GM19025 (cell line): ENCODE data around the gene PROKR1.
"Not testable (repeated sequence)": the region's sequence is repeated elsewhere in the genome, so short reads cannot be mapped to it uniquely, and the experiment has no call there.

ENCODE experiments used
- ATAC-seq: cut with Tn5 transposase; IDR thresholded peaks from one replicate; pipeline ENCODE4 v1.9.1; 2021; ENCODE audit warnings: mild to moderate bottlenecking, low read depth, moderate library complexity; ENCODE audit not compliant: unreplicated experiment

The PROKR1 gene

GRCh38 chr2:68643011-68643873, at the start of gene PROKR1:
TSS of gene PROKR1 (plus strand) at chr2:68643579. CDS start at chr2:68645822, 2,243 bp downstream.
- ATAC-seq = no peak

- ATAC-seq = no peak
These were observed 49.3 kb upstream of the PROKR1 start for GRCh38 chr2:68594041-68594440.

- ATAC-seq = peak; percentile 70
These were observed 48.5 kb upstream of the PROKR1 start for GRCh38 chr2:68594674-68595492.

- not testable (repeated sequence) for ATAC-seq
These were observed 47.9 kb upstream of the PROKR1 start for GRCh38 chr2:68595493-68595785.

- not testable (repeated sequence) for ATAC-seq
These were observed 42.9 kb upstream of the PROKR1 start for GRCh38 chr2:68600495-68600894.

GRCh38 chr2:68603059-68603458, 40.3 kb upstream of the PROKR1 start:
- ATAC-seq = no peak

- no peak for ATAC-seq
These were observed 39.3 kb upstream of the PROKR1 start for GRCh38 chr2:68604077-68604476.

GRCh38 chr2:68605939-68606338, 37.4 kb upstream of the PROKR1 start:
- ATAC-seq = no peak

GRCh38 chr2:68606759-68607158, 36.6 kb upstream of the PROKR1 start:
- no peak for ATAC-seq

- ATAC-seq = no peak
These were observed 35.5 kb upstream of the PROKR1 start for GRCh38 chr2:68607837-68608236.

GRCh38 chr2:68612765-68613519, 30.4 kb upstream of the PROKR1 start:
- no peak for ATAC-seq

GRCh38 chr2:68620772-68621171, 22.6 kb upstream of the PROKR1 start:
- ATAC-seq = no peak

- ATAC-seq = no peak
These were observed 19.6 kb upstream of the PROKR1 start for GRCh38 chr2:68623820-68624219.

- no peak for ATAC-seq
These were observed 15.8 kb upstream of the PROKR1 start for GRCh38 chr2:68627615-68628014.

GRCh38 chr2:68632021-68632420, 11.4 kb upstream of the PROKR1 start:
- no peak for ATAC-seq

GRCh38 chr2:68637047-68637446, 6.3 kb upstream of the PROKR1 start:
- ATAC-seq = no peak

GRCh38 chr2:68643874-68644485, 601 bp downstream of the PROKR1 start:
- no peak for ATAC-seq

- ATAC-seq = no peak
These were observed 2.1 kb downstream of the PROKR1 start for GRCh38 chr2:68645523-68645922.

- no peak for ATAC-seq
These were observed 2.9 kb downstream of the PROKR1 start for GRCh38 chr2:68646303-68646702.

GRCh38 chr2:68650645-68651044, 7.3 kb downstream of the PROKR1 start:
- no peak for ATAC-seq

- ATAC-seq = no peak
These were observed 9.7 kb downstream of the PROKR1 start for GRCh38 chr2:68653034-68653433.
